ENCODE data around the gene LTC4S.
A peak's percentile ranks its signal among the peaks of the same experiment; 100 is the strongest.
"Not testable (repeated sequence)": the region's sequence is repeated elsewhere in the genome, so short reads cannot be mapped to it uniquely, and the experiment has no call there.

The LTC4S gene

DNA sequence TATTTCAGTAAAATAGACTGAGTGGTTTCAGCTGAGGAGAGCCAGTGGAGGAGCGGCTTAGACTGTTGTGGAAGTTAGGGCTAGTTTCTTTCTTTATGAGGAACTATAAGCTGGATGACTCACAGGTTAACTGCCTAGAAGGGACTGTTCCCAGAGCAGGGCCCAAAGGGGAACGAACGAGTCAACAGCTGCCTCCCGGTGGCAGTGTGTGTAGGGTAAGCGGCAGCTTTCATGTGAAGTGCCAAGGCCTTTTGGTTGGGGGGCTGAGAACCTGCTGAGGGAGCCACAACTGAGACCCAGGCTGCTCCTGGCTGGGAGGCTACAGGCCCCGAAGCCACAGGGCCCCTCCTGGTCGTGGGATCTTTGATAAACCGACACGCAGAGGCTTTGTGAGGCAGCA lies 33.9 kb downstream of the LTC4S start:
- no peak for DNase-seq (ENCODE audit: low spot score)

DNA sequence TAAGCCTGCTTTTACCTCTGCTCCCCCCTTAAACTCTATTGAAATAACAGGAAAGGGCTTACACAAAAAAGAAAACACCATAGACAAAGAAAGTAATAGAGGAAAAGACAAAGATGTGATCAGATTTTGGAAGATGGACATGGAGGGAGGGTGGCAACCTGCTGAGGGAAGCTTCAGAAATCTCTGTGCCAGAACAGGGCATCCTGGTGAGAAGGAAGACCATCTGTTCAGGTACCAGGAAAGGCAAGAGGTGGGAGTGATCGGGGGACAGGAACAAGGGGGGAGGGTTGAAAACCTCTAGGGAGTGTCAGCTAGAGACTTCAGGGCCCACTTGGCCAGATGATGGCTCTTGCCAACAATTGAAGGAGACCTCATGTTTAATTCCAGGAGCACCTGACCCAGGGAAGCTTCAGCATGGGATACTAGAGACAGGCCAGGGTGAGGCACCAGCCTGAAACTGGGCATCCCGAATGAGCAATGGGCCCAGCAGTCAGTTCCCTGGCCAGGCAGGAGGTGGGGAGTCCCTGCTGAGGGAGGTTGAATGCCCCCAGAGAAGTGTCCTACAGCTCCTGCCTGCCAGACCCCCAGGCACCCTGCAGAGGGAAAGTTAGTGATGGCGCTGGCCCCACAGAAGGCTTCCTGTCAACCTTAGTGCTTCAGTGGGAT lies 35.1 kb downstream of the LTC4S start:
- no peak for DNase-seq (ENCODE audit: low spot score)

DNA sequence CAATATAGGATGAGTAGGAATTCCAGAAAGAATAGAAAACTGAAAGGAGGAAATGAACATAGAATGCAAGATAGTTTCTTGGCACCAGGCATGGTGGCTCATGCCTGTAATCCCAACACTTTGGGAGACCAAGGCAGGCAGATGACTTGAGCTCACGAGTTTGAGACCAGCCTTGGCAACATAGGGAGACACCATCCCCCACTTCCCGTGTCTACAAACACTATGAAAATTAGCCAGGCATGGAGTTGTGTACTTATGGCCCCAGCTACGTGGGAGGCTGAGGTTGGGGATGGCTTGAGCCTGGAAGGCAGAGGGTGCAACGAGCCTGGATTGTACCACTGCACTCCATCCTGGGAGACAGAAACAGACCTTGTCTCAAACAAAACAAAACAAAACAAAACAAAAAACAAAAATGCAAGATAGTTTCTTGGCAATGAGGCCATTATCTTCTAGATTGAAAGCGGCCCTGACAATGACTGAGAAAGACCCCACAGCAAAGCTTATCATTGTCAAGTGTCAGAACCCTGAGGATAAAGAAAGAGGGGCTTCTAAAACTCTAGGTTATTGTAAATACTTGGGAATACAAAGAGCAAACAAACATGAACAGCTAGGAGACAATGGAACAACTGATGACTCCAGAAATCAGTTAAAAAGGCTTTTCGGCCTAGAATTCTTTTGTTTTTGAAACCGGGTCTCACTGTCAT lies 36.1 kb downstream of the LTC4S start:
- no peak for DNase-seq (ENCODE audit: low spot score)

DNA sequence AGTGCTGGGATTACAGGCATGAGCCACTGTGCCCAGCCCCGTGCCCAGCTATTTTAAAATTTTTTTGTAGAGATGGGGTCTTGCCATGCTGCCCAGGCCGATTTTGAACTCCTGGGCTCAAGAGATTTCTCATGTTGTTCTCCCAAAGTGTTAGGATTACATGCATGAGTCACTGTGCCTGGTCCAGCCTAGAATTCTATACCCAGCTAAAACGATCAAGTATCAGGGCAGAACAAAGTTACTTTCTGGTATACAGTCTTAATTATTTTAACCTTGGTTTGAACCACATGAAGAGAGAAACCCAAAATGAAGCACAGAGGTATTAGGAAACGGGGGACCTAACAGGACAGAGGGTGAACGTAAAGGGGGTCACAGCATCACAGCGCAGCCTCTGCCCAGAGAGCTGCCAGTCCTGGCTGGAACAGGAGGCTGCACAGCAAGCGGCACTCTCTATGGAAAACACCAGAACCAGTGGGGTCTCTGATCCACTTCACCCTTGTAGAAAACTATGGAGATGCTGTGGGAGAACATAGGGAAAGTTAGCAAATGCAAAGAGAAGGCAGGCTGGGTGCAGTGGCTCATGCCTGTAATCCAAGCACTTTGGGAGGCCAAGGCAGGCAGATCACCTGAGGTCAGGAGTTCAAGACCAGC lies 37.2 kb downstream of the LTC4S start:
- DNase-seq (ENCODE audit: low spot score) = no peak

DNA sequence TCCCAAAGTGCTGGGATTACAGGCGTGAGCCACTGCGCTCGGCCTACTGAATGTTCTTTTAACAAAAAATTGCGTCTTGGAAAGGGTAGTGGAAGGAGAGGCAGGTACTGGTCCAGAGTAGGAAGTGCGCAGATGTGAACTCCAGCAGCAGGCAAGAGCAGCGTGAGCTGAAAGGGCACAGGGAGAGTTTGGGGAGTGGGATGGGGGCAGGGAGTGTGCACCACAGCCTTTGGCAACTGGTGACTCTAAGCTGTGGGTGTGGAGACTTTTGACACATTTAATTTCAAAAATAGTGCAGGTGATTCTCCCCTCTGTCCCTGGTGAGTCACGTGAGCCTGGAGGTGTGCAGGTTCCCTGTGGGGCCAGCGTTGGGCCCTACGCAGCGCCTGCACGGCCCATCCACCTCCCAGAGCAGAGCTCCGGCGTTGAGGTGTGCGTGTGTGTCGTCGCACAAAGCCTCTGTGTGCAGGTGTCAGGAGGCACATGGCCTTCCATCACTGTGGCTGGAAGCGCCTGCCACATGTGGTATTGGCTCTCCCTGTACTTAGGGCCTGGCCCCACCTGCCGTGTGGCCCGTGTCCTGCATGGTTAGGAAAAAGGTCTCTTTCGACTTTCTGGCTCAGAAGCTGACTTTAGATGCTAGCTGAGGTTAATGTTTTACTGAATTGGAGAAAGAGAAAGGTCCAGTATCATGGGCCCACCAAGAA lies 38.4 kb downstream of the LTC4S start:
- DNase-seq (ENCODE audit: low spot score) = no peak

DNA sequence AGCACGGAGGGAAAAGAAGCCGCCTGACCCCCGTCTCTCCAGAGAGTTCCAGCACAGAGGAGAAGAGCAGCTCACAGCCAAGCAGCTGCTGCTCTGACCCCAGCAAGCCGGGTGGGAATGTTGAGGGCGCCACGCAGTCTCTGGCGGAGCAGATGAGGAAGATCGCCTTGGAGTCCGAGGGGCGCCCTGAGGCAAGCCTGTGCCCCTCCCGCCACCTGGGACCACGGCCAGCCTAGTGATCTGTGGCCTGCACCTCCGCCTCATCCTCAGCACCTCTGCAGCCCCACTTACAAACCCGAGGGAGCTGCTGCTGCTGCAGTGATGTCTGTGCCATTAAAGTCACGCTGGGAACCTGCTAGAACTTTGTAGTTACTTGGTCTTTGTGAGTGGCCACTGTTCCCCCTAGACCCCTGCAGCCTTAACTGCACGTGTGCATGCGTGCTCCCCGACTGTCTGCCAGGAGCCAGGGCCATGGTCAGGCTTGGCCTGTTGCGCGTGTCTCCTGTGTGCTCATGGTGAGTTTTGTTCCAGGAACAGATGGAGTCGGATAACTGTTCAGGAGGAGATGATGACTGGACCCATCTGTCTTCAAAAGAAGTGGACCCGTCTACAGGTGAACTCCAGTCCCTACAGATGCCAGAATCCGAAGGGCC lies 39.4 kb downstream of the LTC4S start:
- DNase-seq (ENCODE audit: low spot score) = no peak

DNA sequence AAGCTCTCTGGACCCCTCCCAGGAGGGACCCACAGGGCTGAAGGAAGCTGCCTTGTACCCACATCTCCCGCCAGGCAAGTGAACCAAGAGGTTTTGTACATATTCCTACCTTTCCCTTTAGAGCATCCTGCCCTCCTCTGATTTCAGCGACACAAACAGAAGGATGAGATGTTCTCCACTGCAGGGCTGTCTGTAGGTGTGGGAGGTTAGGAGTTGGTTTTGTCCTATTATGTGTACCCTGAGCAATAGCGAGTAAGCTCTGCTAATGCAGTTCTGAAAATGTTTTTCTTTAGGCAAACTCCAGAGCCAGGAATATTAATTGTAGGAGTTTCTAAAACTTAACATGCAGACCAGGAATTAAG lies 39.9 kb downstream of the LTC4S start:
- DNase-seq (ENCODE audit: low spot score) = no peak

DNA sequence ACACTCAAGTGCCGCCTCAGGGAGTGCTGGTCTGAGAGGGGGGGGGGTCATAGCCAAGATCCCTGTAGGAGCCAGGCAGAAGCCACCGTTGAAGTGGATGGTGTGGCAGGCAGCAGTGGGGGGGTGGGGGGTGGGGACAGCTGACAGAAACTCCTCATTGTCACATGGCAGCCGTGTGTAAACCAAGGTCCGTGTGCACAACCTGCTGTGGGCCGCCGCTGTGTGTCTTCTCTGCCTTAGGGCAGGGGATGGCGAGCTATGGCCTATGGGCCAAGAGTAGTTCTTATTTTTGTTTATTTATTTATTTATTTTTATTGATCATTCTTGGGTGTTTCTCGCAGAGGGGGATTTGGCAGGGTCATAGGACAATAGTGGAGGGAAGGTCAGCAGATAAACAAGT lies 40.3 kb downstream of the LTC4S start:
- DNase-seq (ENCODE audit: low spot score) = no peak

DNA sequence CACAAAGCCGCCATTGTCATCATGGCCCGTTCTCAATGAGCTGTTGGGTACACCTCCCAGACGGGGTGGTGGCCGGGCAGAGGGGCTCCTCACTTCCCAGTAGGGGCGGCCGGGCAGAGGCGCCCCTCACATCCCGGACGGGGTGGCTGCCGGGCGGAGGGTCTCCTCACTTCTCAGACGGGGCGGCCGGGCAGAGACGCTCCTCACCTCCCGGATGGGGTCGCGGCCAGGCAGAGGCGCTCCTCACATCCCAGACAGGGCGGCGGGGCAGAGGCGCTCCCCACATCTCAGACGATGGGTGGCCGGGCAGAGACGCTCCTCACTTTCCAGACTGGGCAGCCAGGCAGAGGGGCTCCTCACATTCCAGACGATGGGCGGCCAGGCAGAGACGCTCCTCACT lies 41.1 kb downstream of the LTC4S start:
- not testable (repeated sequence) for DNase-seq (ENCODE audit: low spot score)

DNA sequence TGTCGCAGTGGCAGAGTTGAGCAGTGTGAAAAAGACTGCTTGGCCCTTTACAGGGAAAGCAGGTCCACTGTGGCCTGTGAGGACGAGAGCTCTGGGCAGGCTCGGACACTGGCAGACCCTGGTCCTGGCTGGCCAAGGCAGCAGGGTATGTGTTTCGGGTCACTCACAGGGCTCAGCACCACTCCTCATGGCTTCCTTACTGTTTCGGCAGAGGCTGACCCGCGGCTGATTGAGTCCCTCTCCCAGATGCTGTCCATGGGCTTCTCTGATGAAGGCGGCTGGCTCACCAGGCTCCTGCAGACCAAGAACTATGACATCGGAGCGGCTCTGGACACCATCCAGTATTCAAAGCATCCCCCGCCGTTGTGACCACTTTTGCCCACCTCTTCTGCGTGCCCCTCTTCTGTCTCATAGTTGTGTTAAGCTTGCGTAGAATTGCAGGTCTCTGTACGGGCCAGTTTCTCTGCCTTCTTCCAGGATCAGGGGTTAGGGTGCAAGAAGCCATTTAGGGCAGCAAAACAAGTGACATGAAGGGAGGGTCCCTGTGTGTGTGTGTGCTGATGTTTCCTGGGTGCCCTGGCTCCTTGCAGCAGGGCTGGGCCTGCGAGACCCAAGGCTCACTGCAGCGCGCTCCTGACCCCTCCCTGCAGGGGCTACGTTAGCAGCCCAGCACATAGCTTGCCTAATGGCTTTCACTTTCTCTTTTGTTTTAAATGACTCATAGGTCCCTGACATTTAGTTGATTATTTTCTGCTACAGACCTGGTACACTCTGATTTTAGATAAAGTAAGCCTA lies 42.6 kb downstream of the LTC4S start:
- peak; percentile 43 for DNase-seq (ENCODE audit: low spot score)

DNA sequence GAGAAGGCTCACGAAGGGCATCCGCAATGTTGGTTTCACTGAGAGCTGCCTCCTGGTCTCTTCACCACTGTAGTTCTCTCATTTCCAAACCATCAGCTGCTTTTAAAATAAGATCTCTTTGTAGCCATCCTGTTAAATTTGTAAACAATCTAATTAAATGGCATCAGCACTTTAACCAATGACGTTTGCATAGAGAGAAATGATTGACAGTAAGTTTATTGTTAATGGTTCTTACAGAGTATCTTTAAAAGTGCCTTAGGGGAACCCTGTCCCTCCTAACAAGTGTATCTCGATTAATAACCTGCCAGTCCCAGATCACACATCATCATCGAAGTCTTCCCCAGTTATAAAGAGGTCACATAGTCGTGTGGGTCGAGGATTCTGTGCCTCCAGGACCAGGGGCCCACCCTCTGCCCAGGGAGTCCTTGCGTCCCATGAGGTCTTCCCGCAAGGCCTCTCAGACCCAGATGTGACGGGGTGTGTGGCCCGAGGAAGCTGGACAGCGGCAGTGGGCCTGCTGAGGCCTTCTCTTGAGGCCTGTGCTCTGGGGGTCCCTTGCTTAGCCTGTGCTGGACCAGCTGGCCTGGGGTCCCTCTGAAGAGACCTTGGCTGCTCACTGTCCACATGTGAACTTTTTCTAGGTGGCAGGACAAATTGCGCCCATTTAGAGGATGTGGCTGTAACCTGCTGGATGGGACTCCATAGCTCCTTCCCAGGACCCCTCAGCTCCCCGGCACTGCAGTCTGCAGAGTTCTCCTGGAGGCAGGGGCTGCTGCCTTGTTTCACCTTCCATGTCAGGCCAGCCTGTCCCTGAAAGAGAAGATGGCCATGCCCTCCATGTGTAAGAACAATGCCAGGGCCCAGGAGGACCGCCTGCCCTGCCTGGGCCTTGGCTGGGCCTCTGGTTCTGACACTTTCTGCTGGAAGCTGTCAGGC lies 43.6 kb downstream of the LTC4S start:
- DNase-seq (ENCODE audit: low spot score) = no peak

DNA sequence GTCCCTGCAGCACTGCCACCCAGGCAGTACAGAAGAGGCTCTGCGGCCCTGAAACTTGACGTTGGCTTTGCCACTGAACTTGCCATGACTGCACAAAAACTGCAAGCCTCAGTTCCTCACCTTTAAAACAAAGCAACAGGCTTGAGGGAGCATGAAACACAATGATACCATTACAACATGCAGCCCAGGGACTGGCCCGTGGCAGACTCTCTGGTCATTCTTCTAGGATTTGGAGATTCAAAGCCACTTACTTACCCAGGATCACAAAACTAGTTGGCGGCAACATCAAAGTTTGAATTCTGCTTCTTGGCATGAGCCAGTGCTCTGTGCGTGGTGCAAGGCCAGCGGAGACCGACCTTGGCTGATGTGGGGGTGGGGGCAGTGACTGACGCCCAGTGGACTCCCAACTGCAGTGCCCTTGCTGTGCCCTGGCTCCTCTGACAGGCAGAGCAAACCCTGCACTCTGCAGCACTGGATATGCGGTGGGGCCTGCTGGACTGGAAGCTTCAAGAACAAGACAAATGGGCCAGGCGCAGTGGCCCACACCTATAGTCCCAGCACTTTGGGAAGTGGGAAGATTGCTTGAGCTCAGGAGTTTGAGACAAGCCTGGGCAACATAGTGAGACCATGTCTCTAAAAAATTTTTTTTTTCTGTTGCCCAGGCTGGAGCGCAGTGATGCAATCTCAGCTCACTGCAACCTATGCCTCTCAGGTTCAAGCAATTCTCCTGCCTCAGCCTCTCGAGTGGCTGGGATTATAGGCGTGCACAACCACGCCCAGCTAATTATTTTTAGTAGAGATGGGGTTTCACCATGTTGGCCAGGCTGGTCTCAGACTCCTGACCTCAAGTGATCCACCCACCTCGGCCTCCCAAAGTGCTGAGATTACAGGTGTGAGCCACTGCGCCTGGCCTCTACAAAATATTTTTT lies 45.8 kb downstream of the LTC4S start:
- no peak for DNase-seq (ENCODE audit: low spot score)

DNA sequence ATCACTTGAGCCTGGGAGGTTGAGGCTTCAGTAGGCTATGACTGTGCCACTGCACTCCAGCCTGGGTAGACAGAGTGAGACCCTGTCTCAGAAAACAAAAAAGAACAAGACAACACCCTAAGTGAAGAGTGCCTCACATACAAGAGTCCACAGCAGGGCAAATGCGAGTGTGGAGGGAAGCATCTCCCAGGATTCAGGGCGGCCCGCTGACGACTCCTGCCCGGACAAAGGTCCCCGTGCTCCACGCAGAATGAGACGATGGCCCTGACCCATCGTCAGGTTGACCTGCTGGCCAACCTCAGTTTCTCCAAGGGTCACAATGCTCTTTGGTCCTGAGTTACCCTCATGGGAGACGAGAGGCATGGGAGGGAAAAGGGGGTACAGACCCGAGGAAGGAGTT lies 46.5 kb downstream of the LTC4S start:
- DNase-seq (ENCODE audit: low spot score) = no peak

DNA sequence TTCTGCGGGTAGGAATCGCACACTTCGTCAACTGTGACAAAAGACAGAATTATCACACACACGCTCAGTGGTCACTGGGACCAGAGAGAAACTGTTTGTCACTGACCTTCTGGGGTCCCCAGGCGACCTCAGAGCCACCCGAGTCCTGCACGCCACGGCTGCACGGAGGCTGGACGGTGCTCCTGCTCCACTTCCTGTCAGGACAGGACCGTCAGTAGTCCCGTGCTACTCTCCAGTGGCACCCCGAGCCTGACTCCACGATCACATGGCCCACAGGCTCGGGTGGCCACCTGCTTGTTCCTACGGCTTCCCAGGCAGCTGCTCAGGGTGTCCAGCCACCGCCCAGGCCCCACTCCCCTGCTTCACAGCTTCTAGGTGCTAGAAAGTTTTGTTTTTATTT lies 47.0 kb downstream of the LTC4S start:
- DNase-seq (ENCODE audit: low spot score) = no peak

DNA sequence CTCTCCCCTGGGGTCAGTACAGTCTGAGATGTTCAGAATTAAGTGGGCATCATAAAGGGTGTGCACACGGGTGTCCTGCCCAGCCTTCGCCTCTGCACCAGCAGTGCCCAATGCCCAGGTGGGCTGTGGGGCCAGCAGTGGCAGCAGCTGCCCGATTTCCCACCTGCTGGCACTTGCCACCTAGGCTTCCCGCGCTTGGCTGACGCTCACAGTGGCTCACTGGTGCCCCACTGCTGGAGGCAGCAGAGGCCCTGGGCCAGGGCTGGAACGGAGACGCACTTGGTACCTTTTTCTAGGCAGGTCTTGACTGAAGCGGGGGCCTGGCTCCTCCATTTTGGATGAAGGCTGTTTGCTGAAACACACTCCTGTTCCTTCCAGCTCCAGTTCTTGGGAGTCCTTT lies 47.8 kb downstream of the LTC4S start:
- DNase-seq (ENCODE audit: low spot score) = no peak

Data from NAMALWA (cell line).